ENCODE data around the gene DDB1. TPM values are rescaled to one million over a fixed set of nuclear protein-coding genes. Genes with fewer than 3 reads are reported as not detected.
A peak's percentile ranks its signal among the peaks of the same experiment; 100 is the strongest.

DDB1 gene
- total RNA-seq, 1 donor: 335 TPM

DNA sequence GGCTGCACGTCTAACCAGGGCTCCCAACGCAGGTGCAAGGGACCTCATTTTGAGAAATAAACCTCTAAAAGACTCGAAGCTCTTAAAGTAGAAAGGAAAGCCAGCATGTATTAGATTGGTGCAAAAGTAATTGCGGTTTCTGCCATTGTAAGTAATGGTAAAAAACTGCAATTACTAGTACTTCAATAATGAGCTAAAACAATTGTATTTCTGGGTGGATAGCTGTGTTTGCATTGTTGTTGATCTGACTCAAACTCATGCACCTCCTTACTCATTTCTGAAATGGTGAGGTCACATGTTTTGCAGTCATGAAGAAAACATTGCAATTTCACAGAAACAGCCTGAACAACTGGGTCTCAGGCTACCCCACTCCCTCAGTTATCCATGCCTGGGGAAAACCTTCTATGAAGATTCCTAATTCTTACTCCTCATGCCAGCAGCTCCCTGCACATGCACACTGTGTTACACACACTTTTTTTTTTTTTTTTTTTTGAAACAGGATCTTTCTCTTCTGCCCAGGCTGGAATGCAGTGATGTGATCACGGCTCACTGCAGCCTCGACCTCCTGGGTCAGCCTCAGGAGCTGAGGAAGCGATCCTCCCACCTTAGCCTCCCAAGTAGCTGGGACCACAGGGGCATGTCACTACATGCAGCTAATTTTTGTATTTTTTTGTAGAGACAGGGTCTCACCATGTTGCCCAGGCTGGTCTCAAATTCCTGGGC lies 62.4 kb downstream of the DDB1 start:
- peak; percentile 73 for DNase-seq (ENCODE audit: low read depth)
- no peak overlapping the region for H3K4me3 ChIP-seq (ENCODE audit: low read depth, low read length)
- TF ChIP-seq, protein P1, sequence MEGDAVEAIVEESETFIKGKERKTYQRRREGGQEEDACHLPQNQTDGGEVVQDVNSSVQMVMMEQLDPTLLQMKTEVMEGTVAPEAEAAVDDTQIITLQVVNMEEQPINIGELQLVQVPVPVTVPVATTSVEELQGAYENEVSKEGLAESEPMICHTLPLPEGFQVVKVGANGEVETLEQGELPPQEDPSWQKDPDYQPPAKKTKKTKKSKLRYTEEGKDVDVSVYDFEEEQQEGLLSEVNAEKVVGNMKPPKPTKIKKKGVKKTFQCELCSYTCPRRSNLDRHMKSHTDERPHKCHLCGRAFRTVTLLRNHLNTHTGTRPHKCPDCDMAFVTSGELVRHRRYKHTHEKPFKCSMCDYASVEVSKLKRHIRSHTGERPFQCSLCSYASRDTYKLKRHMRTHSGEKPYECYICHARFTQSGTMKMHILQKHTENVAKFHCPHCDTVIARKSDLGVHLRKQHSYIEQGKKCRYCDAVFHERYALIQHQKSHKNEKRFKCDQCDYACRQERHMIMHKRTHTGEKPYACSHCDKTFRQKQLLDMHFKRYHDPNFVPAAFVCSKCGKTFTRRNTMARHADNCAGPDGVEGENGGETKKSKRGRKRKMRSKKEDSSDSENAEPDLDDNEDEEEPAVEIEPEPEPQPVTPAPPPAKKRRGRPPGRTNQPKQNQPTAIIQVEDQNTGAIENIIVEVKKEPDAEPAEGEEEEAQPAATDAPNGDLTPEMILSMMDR (IDR thresholded peaks at IDR 0.05; ENCODE audit: insufficient read depth, low read depth, low read length): no peak

DNA sequence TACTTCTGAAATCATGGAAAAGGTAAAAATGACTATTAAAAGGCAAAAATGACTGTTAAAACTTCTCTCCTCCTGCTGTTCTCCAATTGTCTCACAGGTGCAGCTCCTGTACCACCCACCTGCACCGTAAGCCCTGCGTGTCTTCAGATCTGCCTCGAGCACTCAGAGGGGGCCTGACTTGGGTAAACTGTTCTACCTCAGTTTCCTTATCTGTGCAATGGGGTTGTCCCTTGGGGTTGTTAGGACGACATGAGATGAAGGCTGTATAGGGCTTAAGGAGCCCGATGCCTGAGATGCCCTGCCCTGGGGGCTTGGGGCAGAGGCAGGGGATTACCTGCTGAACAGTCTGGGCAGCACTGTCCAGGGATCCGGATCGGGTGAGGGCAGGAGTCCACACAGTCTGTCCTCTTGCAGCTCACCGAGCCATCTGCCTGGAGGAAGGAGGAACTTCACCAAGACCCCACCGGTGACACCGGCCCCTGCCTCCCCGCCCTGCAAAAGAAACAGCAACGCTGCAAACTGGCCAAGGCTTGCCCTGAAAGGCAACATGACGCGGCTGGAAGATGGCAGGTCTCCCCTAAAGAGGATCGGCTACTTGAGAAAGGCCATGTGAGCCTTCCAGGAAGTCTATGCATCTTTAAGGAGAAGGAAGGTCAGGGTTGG lies 64.2 kb downstream of the DDB1 start:
- DNase-seq (ENCODE audit: low read depth): no peak
- H3K4me3 ChIP-seq (ENCODE audit: low read depth, low read length): no peak overlapping the region
- TF ChIP-seq, protein P1 (IDR thresholded peaks at IDR 0.05; ENCODE audit: insufficient read depth, low read depth, low read length): no peak

DNA sequence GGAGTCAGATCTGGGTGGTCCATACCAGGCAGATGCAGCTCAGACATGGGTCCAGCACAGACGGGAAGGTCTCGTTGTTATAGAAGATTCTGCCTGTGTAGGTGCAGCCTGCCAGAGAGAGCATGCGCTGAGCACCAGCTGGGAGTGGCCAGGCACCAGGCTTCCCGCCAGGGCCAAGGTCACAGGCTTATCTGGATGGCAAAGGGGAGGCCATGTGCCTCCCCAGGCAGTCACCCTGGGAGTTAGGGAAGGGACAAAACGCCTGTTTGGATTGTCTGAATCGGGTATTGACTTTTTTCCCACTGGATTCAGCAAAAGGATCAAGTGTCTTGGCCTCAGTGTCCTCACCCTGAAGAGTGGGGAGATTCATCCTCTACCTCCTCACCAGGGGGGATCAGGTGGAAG lies 65.5 kb downstream of the DDB1 start:
- no peak for DNase-seq (ENCODE audit: low read depth)
- TF ChIP-seq, protein P1 (IDR thresholded peaks at IDR 0.05; ENCODE audit: insufficient read depth, low read depth, low read length): no peak
- no peak overlapping the region for H3K4me3 ChIP-seq (ENCODE audit: low read depth, low read length)

DNA sequence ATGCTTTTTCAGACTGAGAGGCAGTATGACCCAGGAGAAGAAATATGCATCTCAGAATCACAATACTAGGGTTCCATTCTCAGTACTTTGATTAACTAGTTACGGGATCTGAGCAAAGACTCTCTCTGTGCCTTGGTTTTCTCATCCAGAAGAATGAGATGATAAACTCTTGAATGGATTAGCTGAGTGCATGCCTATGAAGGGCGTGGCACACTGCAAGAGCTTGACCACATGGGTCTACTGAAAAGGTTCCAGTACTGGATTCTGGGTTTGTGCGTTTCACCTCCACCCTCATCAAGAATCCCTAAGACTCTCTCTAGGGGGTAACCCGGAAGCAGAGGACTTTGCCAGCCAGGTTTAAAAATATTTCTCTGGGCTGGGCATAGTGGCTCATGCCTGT lies 66.3 kb downstream of the DDB1 start:
- H3K4me3 ChIP-seq (ENCODE audit: low read depth, low read length): no peak overlapping the region
- DNase-seq (ENCODE audit: low read depth): peak; percentile 12
- TF ChIP-seq, protein P1 (IDR thresholded peaks at IDR 0.05; ENCODE audit: insufficient read depth, low read depth, low read length): no peak

DNA sequence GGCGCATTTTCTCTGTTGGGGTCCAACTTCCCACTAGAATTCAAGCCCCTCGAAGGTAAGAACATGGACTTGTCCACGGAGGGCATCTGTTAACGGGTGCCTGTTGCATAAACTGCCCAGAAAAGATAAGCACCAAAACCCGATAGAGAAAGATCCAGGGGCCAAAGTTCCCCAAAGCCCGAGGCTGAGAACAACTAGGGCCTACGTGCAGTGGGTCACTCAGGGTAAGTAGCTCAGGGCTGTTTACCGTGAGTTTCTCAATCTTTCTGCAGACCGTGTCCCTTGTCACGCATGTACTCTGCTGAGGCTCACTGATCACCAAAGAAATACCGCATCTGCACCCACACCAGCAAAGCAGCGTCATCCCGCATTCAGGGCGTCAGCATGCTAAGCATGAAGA lies 67.5 kb downstream of the DDB1 start:
- no peak overlapping the region for H3K4me3 ChIP-seq (ENCODE audit: low read depth, low read length)
- DNase-seq (ENCODE audit: low read depth): no peak
- TF ChIP-seq, protein P1 (IDR thresholded peaks at IDR 0.05; ENCODE audit: insufficient read depth, low read depth, low read length): no peak

DNA sequence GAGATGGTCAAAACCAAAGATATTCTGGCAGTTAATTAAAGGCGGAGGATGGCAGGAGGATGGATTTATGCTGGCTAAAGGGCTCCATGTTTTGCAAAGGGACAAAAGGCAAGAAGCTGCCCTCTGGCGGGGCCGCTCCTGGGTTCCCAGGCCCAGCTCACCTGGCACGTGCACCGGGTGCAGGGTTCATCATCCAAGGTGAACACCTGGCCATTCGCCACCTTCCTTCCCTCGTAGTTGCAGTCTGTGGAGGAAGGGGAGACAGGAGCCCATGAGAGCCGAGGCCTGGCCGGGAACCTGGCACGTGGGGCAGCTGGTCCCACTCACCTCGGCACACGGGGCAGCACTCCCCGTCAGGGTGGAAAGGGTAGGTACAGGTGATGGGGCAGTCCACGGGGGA lies 68.1 kb downstream of the DDB1 start:
- TF ChIP-seq, protein P1 (IDR thresholded peaks at IDR 0.05; ENCODE audit: insufficient read depth, low read depth, low read length): no peak
- no peak overlapping the region for H3K4me3 ChIP-seq (ENCODE audit: low read depth, low read length)
- DNase-seq (ENCODE audit: low read depth): no peak

All from fibroblast of villous mesenchyme (primary cell).